H9 (cell line): ENCODE results near the gene RAET1L. TPM values are rescaled to one million over a fixed set of nuclear protein-coding genes. Genes with fewer than 3 reads are reported as not detected.
"Not testable (repeated sequence)": the region's sequence is repeated elsewhere in the genome, so short reads cannot be mapped to it uniquely, and the experiment has no call there.

Experiments used
- DNase-seq: peaks from one replicate; pipeline ENCODE4 v3.0.0-alpha.2; 2017
- H2AFZ ChIP-seq: one replicate; pipeline ENCODE4 v1.6.1; 2013; ENCODE audit warnings: mild to moderate bottlenecking, low read length, control low read depth, moderate library complexity
- H2AK5ac ChIP-seq: 2 replicates; pipeline ENCODE4 v1.6.1; 2013; ENCODE audit warnings: low read length, control low read depth, mixed read lengths; ENCODE audit not compliant: insufficient read length
- H2BK120ac ChIP-seq: one replicate; pipeline ENCODE4 v1.6.1; 2013; ENCODE audit warnings: low read depth, mild to moderate bottlenecking, low read length, control low read depth, inconsistent platforms; ENCODE audit not compliant: poor library complexity, severe bottlenecking
- H2BK12ac ChIP-seq: 2 replicates; pipeline ENCODE4 v1.6.1; 2013; ENCODE audit warnings: low read length, control low read depth, mixed read lengths, low read depth; ENCODE audit not compliant: insufficient read length
- H2BK15ac ChIP-seq: 2 replicates; pipeline ENCODE4 v1.6.1; 2013; ENCODE audit warnings: low read depth, low read length, control low read depth
- H2BK20ac ChIP-seq: one replicate; pipeline ENCODE4 v1.6.1; 2013; ENCODE audit warnings: low read depth, mild to moderate bottlenecking, low read length, control low read depth, inconsistent platforms; ENCODE audit not compliant: poor library complexity, severe bottlenecking
- H2BK5ac ChIP-seq: 2 replicates; pipeline ENCODE4 v1.6.1; 2013; ENCODE audit warnings: low read length, control low read depth, mixed read lengths; ENCODE audit not compliant: insufficient read length
- H3K14ac ChIP-seq: 2 replicates; pipeline ENCODE4 v1.6.1; 2013; ENCODE audit warnings: low read length, control low read depth; ENCODE audit not compliant: insufficient read depth
- H3K18ac ChIP-seq: 2 replicates; pipeline ENCODE4 v1.6.1; 2013; ENCODE audit warnings: low read depth, mild to moderate bottlenecking, mixed read lengths, low read length, control low read depth; ENCODE audit not compliant: insufficient read length
- H3K23ac ChIP-seq: 2 replicates; pipeline ENCODE4 v1.6.1; 2013; ENCODE audit warnings: low read length, control low read depth, mixed read lengths, low read depth; ENCODE audit not compliant: insufficient read length
- H3K23me2 ChIP-seq: 2 replicates; pipeline ENCODE4 v1.6.1; 2013; ENCODE audit warnings: low read depth, mild to moderate bottlenecking, mixed read lengths, low read length, control low read depth; ENCODE audit not compliant: insufficient read length, poor library complexity, severe bottlenecking
- H3K27ac ChIP-seq: 2 replicates; pipeline ENCODE4 v1.5.1; 2013; ENCODE audit warnings: low read length, control low read depth, mixed read lengths, low read depth; ENCODE audit not compliant: insufficient read length
- H3K27me3 ChIP-seq: 2 replicates; pipeline ENCODE4 v1.6.1; 2013; ENCODE audit warnings: low read length, control low read depth, inconsistent platforms; ENCODE audit not compliant: insufficient read depth
- H3K4ac ChIP-seq: 2 replicates; pipeline ENCODE4 v1.6.1; 2013; ENCODE audit warnings: low read depth, mild to moderate bottlenecking, control low read depth, inconsistent platforms, low read length, moderate library complexity
- H3K4me1 ChIP-seq: 2 replicates; pipeline ENCODE4 v1.6.1; 2013; ENCODE audit warnings: low read length, control low read depth, inconsistent platforms; ENCODE audit not compliant: insufficient read depth
- H3K4me2 ChIP-seq: 2 replicates; pipeline ENCODE4 v1.6.1; 2013; ENCODE audit warnings: low read length, control low read depth, mixed read lengths; ENCODE audit not compliant: insufficient read length, insufficient read depth
- H3K56ac ChIP-seq: 2 replicates; pipeline ENCODE4 v1.6.1; 2013; ENCODE audit warnings: low read depth, mild to moderate bottlenecking, mixed read lengths, low read length, control low read depth; ENCODE audit not compliant: insufficient read length
- H3K79me1 ChIP-seq: 2 replicates; pipeline ENCODE4 v1.6.1; 2013; ENCODE audit warnings: low read depth, mild to moderate bottlenecking, moderate library complexity, low read length, control low read depth, inconsistent platforms; ENCODE audit not compliant: insufficient read depth, poor library complexity, severe bottlenecking
- H3K79me2 ChIP-seq: 2 replicates; pipeline ENCODE4 v1.6.1; 2013; ENCODE audit warnings: low read length, control low read depth, inconsistent platforms; ENCODE audit not compliant: insufficient read depth
- H3K9ac ChIP-seq: 2 replicates; pipeline ENCODE4 v1.6.1; 2013; ENCODE audit warnings: low read length, control low read depth, mixed read lengths; ENCODE audit not compliant: insufficient read length; ENCODE audit errors: extremely low read depth
- H3K9me3 ChIP-seq: one replicate; pipeline ENCODE4 v1.6.1; 2013; ENCODE audit warnings: low read depth, low read length, inconsistent platforms; ENCODE audit not compliant: control insufficient read depth
- H3T11ph ChIP-seq: one replicate; pipeline ENCODE4 v1.6.1; 2013; ENCODE audit warnings: mild to moderate bottlenecking, low read length, control low read depth, inconsistent platforms
- H4K20me1 ChIP-seq: one replicate; pipeline ENCODE4 v1.6.1; 2013; ENCODE audit not compliant: control insufficient read depth, insufficient read length, insufficient read depth
- H4K5ac ChIP-seq: 2 replicates; pipeline ENCODE4 v1.6.1; 2013; ENCODE audit warnings: low read depth, mild to moderate bottlenecking, mixed read lengths, low read length, control low read depth; ENCODE audit not compliant: insufficient read length
- H4K8ac ChIP-seq: replicated peaks from 2 replicates; pipeline ENCODE4 v1.6.1; 2013; ENCODE audit warnings: low read length, control low read depth, mixed read lengths, low read depth; ENCODE audit not compliant: insufficient read length
- H4K91ac ChIP-seq: 2 replicates; pipeline ENCODE4 v1.6.1; 2013; ENCODE audit warnings: low read depth, mild to moderate bottlenecking, moderate library complexity, mixed read lengths, low read length, control low read depth; ENCODE audit not compliant: insufficient read length
- H3K27ac Mint-ChIP-seq, 3 experiments: 2 replicates in 2 of 3; 3 replicates in 1 of 3; pipeline ENCODE4 v1.8.0; 2020 to 2021; ENCODE audit warnings: mixed read lengths in 3 of 3, mild to moderate bottlenecking in 1 of 3, moderate library complexity in 1 of 3
- H3K27me3 Mint-ChIP-seq: 2 replicates; pipeline ENCODE4 v1.8.0; 2021; ENCODE audit warnings: low read depth, mild to moderate bottlenecking, moderate library complexity, mixed read lengths
- H3K36me3 Mint-ChIP-seq, 3 experiments: 2 replicates in 2 of 3; 3 replicates in 1 of 3; pipeline ENCODE4 v1.8.0; 2020 to 2021; ENCODE audit warnings: low read depth in 3 of 3, mixed read lengths in 3 of 3; ENCODE audit not compliant: insufficient read depth in 1 of 3
- H3K4me1 Mint-ChIP-seq, 2 experiments: 2 replicates each; pipeline ENCODE4 v1.8.0; 2020; ENCODE audit warnings: mixed read lengths in 2 of 2
- H3K4me3 Mint-ChIP-seq, 2 experiments: 2 replicates in 1 of 2; 3 replicates in 1 of 2; pipeline ENCODE4 v1.8.0; 2020 to 2021; ENCODE audit warnings: mild to moderate bottlenecking in 2 of 2, mixed read lengths in 2 of 2, moderate library complexity in 1 of 2
- H3K9me3 Mint-ChIP-seq, 2 experiments: 2 replicates in 1 of 2; 3 replicates in 1 of 2; pipeline ENCODE4 v1.8.0; 2020; ENCODE audit warnings: mild to moderate bottlenecking in 2 of 2, mixed read lengths in 2 of 2, moderate library complexity in 1 of 2
- WGBS: extraction: QIAGEN DNeasy Blood & Tissue Kit; methylation state at CpG from one replicate; pipeline ENCODE4 v1.1.7; 2013; ENCODE audit warnings: missing lambda C conversion rate, low lambda C conversion rate, mixed read lengths; ENCODE audit not compliant: insufficient read length; ENCODE audit errors: extremely low coverage; 5-methylcytosine and 5-hydroxymethylcytosine counted together
- total RNA-seq: library from RNA; stranded (reverse); gene quantifications from 2 replicates; pipeline ENCODE4 v1.2.1, GENCODE V29; 2021
- TF ChIP-seq, protein P1 (sequence below): fragments of 200-600 bp; sonication (generic); conservative IDR thresholded peaks from 3 replicates; pipeline ENCODE4 v1.8.0; 2021; ENCODE audit warnings: antibody characterized with exemption, mild to moderate bottlenecking

The RAET1L gene
- total RNA-seq, 1 experiment from 2014 or later: not detected

DNA sequence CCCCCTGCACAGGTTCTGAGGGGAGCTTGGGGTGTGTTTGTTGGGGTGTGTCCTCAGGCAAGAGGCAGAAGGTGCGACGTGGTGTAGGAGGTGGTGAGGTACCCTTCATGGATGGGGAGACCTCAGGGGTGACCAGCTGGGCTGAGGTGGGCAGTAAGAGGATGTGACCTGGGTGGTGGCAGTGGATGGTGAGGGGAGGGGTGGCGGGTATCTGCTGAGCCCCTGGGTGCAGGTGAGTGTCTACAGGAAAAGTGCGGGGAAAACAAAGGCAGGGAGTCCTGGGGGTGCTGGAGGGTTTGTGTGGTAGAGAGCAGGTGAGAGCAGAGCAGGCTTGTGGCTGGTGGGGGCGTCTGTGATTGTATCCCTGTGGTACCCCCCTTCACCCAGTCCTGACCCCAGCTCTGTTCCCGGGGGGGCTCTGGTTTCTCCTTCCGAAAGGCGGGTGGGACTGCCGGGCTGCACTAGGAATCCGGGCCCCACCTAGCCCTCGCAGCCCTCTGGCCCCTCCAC lies 631 bp downstream of the RAET1L start:
- Histone ChIP-seq H4K20me1 (no peaks in the 10 kb centered on the region), H4K5ac (no peak overlapping the region), H2BK12ac (no peak overlapping the region), H3K4me1 (no peaks in the 10 kb centered on the region), H2AK5ac (no peak overlapping the region), H3K18ac (no peak overlapping the region), H3K27ac (no peak overlapping the region), H3K9ac (no peak overlapping the region), H3K79me2 (no peaks in the 10 kb centered on the region), H3K23me2 (no peaks in the 10 kb centered on the region), H3K14ac (no peak overlapping the region; the same call in 1 of the 2 replicates), H3K23ac (no peak overlapping the region), H2AFZ (no peak overlapping the region), H2BK20ac (no peak overlapping the region), H4K8ac (no peak overlapping the region), H3K4ac (no peak overlapping the region), H3T11ph (no peak overlapping the region), H2BK120ac (no peak overlapping the region), H2BK5ac (no peak overlapping the region), H3K56ac (no peak overlapping the region), H3K79me1 (no peaks in the 10 kb centered on the region), H3K9me3 (no peaks in the 10 kb centered on the region), H4K91ac (no peak overlapping the region), H2BK15ac (no peak overlapping the region), H3K27me3 (peaks cover 2% of the 10 kb centered on the region; the same call in 1 of the 2 replicates), H3K4me2 (no peak overlapping the region)
- no peak overlapping the region for H3K27ac Mint-ChIP-seq
- TF ChIP-seq, protein P1, sequence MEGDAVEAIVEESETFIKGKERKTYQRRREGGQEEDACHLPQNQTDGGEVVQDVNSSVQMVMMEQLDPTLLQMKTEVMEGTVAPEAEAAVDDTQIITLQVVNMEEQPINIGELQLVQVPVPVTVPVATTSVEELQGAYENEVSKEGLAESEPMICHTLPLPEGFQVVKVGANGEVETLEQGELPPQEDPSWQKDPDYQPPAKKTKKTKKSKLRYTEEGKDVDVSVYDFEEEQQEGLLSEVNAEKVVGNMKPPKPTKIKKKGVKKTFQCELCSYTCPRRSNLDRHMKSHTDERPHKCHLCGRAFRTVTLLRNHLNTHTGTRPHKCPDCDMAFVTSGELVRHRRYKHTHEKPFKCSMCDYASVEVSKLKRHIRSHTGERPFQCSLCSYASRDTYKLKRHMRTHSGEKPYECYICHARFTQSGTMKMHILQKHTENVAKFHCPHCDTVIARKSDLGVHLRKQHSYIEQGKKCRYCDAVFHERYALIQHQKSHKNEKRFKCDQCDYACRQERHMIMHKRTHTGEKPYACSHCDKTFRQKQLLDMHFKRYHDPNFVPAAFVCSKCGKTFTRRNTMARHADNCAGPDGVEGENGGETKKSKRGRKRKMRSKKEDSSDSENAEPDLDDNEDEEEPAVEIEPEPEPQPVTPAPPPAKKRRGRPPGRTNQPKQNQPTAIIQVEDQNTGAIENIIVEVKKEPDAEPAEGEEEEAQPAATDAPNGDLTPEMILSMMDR: no peak
- H3K36me3 Mint-ChIP-seq: no peaks in the 10 kb centered on the region
- peaks cover 35% of the 10 kb centered on the region for H3K27me3 Mint-ChIP-seq
- no peak for DNase-seq
- H3K4me1 Mint-ChIP-seq: peaks cover 5 to 6% of the 10 kb centered on the region in 2 experiments; a peak in 3 of 4 replicates
- H3K4me3 Mint-ChIP-seq: no peak overlapping the region
- no peaks in the 10 kb centered on the region for H3K9me3 Mint-ChIP-seq
- WGBS: no CpG with 5 or more reads among the region's 11 CpGs

DNA sequence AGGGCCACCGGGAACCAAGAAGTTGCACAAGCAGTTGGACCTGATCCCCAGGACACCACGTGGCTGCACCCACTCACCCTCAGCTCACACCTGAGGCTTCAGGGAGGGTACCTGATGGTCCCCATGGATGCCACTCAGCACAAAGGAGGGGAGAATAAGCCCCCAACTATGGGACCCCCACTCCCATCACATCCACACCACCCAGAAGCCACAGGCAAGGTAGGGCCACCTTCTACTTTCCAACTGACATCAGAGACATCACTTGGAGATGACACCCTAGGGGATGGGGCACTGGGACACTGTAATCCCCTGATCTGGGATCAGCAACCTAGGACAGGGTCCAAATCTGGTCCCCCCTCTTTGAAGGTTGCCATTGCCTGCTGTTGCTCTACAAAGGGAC lies 1.3 kb downstream of the RAET1L start:
- not testable (repeated sequence) for H2BK12ac ChIP-seq, H3K27me3 ChIP-seq, H3K27ac ChIP-seq, H3K18ac ChIP-seq, H2AFZ ChIP-seq, H4K91ac ChIP-seq, H3K9ac ChIP-seq, H3K4me3 Mint-ChIP-seq, H4K5ac ChIP-seq, H3K23ac ChIP-seq, H3K4me2 ChIP-seq, H3K56ac ChIP-seq, H4K8ac ChIP-seq, H3K79me1 ChIP-seq, H2BK15ac ChIP-seq, H2BK5ac ChIP-seq, DNase-seq, H3K9me3 ChIP-seq, H2AK5ac ChIP-seq, H2BK120ac ChIP-seq, H3K27ac Mint-ChIP-seq, H3K4me1 Mint-ChIP-seq, H3K4ac ChIP-seq, H3K23me2 ChIP-seq, H3K14ac ChIP-seq, H3K79me2 ChIP-seq, H3K9me3 Mint-ChIP-seq, H2BK20ac ChIP-seq, H3T11ph ChIP-seq, H3K36me3 Mint-ChIP-seq, H3K4me1 ChIP-seq, H4K20me1 ChIP-seq
- H3K27me3 Mint-ChIP-seq: peaks cover 39% of the 10 kb centered on the region
- WGBS: no CpG with 5 or more reads among the region's 2 CpGs
